Islet of Langerhans (tissue), 1 donor: ENCODE results near the gene TP73.

Experiments
- FAIRE-seq: peaks from one replicate; lab custom pipeline; 2011; peaks lifted over from hg19 to GRCh38; lab: Jason Lieb, UNC

Gene TP73

DNA sequence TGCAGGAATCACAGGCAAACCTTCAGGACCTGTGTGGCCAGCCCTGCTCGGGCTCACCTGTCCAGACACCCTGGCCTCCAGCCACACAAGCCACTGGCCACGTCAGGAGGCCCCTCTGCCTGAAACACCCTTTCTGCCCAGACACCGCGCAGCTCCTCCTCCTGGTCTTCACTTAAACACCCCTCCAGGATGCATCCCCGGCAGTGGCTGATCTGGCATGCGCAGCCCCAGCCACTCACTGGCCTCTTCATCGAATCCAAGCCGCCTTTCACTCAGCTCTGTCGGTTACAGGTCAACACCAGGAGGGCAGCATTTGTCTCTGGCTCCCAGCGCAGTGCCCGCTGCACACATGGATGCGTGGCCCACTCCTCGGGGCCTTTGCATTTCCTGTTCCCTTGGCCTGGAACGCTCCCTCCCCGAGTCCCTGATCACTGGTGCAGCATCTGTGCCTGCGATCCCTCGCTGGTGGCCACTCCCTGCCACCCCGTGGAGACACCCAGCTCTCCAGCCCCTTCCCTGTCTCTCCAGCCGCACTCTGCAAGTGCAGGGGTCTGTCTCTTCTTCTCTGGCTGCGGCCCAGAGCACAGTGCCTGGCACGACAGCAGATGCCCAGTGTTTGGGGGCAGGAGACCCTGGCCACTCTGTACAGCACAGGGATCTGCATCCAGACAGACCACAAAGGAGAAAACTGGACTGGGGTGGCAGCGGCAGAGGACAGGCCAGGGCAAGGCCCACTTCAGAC, 18.1 kb upstream of the TP73 start:
- FAIRE-seq, result no peak

DNA sequence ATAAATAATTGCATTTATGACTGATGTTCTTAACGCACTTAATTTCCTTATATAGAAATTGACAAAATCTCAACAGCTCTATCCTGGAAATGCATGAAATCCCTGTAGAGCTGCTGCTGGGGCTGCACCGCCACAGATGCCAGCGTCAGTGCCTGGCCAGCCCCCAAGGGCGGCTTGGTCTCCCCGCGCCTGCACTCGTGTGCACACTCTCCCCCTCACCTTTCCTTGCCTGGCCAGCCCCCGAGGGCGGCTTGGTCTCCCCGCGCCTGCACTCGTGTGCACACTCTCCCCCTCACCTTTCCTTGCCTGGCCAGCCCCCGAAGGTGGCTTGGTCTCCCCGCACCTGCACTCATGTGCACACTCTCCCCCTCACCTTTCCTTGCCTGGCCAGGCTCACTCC, 16.2 kb upstream of the TP73 start:
- no peak for FAIRE-seq

DNA sequence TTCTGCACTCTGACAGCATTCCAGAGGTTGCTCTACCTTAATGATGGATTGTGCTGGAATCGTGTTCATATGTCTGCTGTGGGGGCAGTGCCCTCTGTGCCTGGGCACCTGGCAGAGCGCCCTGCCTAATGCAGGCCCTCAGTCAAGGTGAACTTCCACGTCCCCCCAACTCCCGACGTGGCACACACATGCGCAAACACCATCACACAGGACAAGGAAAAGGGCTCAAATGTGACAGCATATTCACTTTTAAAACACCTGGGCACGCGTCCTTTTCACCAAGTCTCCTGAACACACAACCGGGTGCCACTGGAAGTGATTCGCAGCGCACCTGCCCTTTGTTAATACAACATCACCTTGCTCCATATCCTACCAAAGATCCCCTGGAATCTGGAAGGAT, 15.8 kb upstream of the TP73 start:
- no peak for FAIRE-seq

DNA sequence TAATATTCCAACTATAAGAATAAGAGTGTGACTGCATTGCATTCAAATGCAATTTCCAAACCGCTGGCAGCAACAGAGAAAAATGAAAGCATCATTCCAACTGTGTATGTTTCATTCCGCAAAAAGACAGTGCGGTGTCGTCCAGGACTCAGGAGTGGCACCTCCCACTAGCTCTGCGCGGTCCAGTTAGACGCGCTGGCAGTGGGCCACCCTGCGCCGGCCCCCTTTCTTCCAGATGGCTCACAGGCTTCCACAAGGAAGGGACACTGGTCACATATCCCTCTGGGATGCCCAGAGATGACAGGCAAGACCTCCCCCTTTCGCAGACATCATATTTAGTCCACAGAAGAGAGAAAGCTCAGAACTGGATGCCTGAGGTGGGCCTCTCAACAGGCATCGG, 14.3 kb upstream of the TP73 start:
- no peak for FAIRE-seq

DNA sequence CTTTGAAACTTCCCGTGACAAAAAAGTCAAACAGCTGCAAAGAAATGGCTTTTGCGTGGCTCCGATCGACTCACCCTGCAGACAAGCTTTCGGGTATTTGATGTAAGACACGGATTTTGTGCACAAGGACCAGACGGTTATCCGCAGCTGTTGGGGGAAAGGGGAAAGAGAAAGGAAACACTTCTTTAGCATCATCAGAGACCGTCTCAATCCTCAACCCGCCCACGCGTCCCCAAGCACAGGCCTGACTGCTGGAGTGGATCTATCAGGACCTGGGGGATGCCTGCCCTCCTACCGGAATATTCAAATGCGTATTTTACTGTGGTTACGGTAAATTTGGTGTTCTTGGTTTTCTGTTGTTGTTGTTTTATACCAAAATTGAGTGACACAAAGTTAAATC, 13.6 kb upstream of the TP73 start:
- FAIRE-seq, result no peak

DNA sequence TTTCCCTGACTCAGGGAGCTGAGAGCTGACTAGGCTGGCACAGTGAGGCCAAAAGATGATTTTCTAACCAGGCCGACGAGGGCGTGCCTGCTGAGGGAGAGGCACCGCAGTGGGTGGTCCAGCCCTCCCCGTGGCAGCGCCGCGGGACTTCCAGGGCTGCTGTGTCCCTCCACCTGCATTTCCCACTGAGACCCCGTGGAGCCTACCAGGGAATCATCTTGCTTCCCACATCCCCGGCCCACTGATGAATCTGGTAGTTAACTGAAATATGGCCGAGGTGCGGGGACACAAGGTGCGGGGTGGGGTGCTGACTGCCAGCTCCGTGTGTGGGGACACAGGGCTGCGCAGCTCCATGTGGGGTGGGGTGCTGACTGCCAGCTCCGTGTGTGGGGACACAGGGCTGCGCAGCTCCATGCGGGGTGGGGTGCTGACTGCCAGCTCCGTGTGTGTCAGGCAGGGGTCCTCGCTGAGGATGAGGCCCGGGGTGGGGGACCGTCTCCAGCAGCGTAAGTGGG, 12.9 kb upstream of the TP73 start:
- no peak for FAIRE-seq

DNA sequence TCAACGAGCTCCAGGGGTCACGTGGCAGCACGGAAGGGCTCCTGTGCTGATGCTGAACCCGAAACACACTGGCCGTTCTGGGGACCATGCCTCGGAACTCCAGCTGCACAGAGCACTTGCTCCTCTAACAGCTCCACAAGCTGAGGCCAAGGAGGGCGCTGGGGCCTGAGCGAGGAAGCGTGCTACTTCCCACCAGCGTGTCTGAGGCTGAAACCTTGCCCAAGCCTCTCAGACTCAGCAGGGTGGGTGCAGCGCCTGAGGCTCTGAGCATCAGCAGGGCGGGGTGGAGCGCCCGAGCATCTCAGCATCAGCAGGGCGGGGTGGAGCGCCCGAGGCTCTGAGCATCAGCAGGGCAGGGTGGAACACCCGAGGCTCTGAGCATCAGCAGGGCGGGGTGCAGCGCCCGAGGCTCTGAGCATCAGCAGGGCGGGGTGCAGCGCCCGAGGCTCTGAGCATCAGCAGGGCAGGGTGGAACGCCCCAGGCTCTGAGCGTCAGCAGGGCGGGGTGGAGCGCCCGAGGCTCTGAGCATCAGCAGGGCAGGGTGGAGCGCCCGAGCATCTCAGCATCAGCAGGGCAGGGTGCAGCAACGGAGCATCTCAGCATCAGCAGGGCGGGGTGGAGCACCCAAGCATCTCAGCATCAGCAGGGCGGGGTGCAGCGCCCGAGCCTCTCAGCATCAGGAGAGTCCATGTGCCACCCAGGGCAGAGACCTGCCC, 12.0 kb upstream of the TP73 start:
- no peak for FAIRE-seq

DNA sequence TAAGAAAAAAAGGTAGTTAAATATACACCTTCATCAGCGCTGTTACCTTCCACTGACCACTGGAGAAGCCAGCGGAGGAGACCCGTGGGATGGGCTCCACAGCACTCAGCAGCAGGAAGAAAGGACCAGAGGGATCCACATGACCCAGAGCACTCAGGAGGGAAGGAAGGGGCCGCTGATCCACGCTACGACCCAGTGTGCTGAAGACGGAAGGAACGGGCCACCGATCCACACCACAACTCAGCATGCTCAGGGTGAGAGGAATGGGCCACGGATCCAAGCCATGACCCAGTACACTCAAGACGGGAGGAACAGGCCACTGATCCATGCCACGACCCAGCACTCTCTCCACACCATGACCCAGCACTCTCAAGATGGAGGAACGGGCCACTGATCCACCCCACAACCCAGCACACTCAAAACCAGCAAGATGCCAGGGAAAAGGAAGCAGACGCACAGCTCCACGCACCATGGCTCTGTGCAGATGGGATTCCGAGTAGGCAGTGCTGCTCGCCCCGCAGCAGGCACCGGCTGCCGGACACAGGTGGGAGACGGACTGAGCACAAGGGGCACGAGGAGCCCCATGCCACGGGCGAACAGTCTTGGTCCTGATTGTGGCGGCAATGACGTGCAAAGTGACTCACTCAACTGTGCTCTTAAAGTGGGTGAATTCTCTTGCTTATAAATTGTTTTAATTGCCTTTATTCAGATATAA, 11.1 kb upstream of the TP73 start:
- FAIRE-seq, result no peak

DNA sequence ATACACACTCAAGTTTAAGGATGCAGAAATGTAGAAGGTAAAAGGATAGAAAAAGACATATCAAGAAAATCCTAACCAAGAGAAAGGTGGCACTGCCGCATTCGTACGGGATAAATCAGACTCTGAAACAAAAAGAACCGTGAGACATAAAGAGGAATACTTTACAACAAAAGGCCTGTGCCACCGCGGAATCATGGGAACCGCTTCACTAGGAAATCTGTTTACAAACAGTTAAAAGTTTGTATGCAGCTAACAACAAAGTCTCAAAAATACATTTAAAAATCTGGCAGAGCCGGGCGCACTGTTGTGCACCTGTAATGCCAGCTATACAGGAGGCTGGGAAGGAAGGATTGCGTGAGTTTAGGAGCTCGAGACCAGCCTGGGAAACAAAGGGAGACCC, 10.5 kb upstream of the TP73 start:
- FAIRE-seq, result no peak

DNA sequence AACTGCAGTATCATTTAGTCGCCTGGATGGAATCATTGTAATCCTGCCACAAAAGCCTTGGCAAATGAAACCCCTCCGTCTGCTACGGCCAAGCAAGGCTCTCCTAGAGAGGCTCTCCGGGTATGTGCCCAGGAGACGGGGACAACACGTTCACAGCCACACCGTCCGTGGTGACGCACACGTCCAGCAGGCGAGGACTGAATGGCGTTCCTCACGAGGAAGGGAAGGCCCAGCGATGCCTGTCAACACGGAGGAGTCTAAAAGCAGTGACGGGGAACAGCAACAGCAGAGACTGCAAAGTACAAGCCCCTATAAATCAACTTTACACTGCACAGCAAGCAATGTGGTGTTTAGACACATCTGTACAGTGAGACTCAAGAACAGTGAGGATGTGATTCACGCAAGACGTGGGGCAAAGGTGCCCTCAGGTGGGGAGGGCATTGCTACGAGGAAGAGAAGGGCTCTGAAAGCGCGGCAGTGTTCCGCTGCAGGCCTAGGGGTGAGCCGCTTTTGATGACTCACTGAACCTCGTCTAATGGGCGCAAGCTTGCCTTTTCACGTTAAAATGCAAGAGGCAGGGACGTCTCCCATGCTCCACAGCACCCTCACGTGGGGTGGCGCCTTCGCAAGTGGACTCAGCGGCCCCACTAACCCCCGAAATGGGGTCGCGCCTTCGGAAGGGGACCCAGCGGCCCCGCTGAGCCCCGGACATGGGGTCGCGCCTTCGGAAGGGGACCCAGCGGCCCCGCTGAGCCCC, 9.2 kb upstream of the TP73 start:
- no peak for FAIRE-seq

DNA sequence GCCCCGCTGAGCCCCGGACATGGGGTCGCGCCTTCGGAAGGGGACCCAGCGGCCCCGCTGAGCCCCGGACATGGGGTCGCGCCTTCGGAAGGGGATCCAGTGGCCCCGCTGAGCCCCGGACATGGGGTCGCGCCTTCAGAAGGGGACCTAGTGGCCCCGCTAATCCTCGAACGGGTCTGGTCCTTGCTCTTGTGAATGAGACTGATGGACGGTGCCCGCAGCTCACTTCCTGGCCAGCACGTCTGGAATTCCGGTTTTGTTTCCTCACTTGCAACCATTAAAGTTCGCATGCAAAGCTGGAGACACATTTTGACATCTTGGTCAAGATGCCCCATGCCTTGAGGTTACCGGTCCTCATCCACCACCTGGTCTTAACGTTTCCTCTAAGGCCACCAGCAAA, 8.0 kb upstream of the TP73 start:
- FAIRE-seq, result no peak

DNA sequence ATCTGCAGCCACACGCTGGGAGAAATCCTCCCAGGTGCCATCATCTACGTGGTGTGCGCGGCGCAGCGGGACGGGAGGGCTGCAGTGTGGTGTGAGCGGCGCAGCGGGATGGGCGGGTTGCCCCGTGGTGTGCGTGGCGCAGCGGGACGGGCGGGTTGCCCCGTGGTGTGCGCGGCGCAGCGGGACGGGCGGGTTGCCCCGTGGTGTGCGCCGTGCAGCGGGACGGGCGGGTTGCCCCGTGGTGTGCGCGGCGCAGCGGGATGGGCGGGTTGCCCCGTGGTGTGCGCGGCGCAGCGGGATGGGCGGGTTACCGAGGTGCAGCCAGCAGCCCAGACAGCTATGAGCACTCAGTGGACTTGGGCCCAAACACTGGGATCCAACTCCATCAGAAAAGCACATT, 7.1 kb upstream of the TP73 start:
- no peak for FAIRE-seq

DNA sequence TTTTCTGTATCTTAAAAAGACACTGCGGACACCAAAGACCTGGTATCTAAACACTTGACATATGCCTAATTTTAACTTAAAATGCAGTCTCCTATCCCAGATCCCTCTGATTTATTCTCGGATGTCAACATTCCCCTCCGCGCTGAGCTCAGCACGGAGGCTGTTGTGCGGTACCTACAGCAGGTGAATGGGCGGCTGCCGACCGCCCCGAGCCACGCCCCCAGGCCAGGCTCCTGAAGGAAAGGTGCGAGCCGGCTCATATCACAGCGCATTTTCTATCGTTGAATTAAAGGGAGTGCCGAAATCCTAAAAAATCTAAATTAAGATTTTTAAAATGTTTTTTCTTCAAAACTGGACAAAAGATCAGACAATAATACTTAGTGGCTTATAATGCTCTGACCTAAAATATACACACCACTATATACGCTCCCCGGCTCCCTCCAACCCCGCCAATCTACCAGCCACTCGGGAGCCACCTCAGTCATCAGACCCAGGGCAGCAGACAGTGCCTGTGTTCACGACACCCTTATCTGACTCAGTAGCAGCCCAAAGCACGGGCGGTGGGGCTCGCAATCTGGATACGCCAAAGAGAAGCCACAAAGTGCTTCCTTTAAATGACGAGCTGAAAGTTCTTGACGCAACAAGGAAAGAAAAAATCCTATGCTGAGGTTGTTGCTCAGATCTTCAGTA, 6.5 kb upstream of the TP73 start:
- no peak for FAIRE-seq

DNA sequence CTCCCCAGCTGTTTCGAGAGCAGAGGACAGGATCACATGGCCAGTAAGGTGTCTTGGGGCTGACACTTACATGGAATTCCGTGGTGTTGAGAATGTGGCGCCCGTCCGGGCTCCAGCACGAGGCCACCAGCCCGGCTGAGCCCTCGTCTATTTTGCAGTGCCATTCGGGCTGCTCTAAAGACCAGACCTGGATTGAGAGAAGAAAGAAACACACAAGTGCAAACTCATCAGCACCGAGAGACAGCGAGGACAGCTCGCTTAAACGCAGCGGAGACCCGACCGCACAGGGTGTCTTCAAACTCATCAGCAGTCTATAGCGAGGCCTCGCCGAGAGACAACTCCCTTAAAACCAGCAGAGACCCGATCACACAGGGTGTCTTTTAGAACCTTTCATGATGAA, 5.7 kb upstream of the TP73 start:
- no peak for FAIRE-seq

DNA sequence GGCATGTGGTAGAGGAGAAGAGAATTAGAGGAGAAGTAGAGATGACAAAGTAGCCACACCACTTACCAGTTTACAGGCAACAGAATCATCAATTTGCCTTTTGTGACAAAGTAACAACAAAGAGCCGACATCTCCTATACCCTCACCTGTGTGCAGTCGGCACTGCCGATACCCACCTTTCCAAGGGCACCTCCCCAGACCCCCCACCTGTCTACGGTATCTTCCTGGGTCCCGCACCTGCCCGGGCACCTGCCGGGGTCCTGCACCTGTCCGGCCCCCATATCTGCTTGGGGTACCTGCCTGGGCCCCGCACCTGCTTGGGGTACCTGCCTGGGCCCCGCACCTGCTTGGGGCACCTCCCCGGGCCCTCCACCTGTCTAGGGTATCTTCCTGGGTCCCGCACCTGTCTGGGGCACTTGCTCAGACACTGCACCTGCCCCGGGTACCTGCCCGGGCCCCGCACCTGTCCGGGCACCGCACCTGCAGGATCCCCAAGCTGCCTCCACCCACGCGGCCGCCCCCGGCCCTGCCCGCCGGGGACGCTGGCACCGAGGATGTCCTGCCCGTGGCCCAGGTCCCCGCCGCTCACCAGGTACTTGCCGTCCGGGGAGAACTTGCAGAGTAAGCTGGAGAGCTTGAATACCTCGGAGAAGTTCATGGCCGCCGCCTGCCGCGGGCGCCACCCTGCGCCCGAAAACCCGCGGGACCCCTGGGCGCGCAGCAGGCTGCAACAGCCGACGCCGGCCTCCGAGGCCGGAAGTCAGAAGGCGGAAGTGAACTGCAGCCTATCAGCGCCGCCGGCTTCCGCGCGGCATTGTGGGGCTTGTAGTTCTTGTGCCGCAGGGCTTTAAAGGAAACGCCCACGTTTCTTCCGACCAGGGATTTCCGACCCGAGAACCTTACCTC, 2.7 kb upstream of the TP73 start, which contains the start of gene WRAP73:
TSS of gene WRAP73 (minus strand) at position 762 of the 906 bp plus-strand sequence. CDS start at position 658, 104 bp downstream.
- FAIRE-seq, result peak; percentile 98

DNA sequence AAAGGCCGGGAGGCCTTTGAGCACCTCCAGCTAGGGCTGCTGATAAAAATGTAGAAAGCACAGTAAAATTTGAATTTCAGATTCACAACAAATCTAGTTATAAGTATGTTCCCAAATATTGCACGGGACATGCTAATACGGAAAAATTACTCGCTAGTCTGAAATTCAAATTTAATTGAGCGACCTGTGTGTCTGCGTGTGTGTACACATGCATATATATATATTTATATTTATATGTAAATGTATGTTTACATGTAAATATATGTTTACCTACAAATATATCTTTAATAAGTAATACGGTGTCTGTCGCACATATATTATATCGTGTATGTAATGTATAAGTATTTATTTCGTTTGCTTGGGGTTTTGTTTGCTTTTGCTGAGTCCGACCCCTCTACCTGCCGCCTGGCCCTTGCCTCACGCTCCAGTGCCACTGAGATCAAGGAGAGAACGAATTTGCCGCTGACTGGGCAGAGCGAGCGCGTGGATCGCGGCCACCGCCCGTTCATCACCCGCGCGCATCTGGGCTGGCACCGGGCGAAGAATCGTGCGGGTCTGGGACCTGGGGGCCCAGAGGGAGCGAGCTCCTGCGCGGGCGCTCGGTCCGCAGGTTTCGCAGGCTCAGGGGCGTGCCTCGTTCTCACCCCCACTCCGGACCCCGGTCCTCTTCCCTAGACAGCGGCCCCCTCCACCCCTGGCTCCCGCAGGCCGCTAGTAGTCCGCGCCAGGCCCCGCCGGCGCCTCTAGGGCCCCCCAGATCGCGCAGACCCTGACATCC, 1.9 kb upstream of the TP73 start:
- no peak for FAIRE-seq

DNA sequence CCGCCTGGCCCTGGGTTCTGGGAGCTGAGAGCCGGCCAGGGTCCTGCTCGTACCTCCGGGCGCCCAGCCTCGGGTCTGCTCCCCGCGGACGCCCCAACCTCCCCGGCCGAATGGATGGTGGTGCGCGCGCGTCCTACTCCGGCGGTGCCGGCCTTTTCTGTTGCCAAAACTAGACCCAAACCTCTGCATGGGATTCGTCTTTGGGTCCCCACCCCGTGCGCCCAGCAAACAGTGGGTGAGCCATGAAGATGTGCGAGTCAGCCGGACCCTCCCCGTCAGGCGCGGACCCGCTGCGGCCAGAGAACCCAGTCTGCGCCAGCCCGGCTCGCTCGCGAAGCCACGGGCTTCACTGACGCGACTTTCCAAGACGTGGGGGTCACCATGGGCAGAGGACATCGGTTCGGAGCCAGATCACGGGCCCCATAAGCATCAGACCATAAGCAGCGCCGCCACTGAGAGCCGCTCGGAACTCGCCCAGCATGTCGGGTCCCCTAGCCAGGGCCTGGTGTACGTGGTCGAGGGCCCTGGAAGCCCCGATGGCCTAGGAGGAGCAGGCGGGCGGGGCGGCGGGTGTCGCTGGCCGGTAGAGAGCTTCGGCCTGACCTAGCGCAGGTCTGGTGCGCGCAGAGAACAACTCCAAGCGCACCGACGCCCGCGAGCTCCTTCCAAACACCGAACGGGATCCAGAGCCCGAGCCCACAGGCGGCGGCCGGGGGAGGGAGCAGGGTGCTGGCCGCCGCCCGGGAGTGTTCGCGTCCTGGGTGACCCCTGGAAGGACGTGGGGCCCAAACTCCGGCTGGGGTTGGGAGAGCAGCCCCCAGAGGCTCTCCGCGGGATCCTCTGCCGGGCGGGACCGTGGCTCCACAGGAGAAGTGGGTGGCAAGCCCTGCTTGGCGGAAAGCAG, 1.0 kb upstream of the TP73 start:
- no peak for FAIRE-seq

DNA sequence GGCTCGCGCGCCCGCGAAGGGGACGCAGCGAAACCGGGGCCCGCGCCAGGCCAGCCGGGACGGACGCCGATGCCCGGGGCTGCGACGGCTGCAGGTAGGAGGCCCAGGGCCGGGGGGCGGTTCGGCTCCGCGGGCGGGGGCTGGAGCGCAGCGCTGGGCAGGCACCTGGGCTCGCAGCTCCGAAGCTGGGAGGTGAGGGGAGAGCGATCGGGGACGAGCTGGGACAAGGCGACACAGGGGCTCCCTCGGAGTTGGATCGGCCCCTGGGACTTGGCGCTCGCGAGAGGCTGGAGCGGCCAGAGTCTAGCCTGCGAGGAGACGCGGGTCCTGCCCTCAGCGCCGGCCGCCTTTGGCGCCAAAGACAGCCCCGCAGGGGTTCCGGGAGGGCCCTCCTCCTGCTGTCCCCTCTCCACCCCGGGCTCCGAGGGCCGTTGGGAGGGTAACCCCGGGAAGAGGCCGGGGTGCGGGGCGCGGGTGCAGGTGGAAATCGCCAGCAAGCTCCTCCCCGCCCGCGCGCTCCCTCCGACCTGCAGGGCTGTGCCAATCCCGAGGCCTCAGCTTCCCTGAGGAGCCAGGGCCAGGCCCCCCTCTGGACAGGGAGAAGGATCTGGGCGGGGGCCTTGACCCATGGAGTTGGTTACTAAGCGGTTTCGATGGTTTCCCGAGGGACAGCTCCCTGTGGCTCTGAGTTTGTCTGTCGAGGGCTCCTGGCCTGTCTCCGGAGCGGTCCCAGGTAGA, 401 bp downstream of the TP73 start:
- FAIRE-seq, result no peak
